GM23338 (cell line): ENCODE results near the gene IMPA2. TPM values are rescaled to one million over a fixed set of nuclear protein-coding genes. Genes with fewer than 3 reads are reported as not detected.
A peak's percentile ranks its signal among the peaks of the same experiment; 100 is the strongest.

Experiments
- ATAC-seq: fragments of 200-7000 bp; cut with Tn5 transposase; 3 replicates; pipeline ENCODE4 v1.9.1; 2020
- DNase-seq: peaks from one replicate; pipeline ENCODE4 v3.0.0-alpha.2; 2015; ENCODE audit warnings: low spot score
- H2AFZ ChIP-seq: fragments of 200-600 bp; sonication (generic); 2 replicates; pipeline ENCODE4 v1.8.0; 2016; ENCODE audit warnings: antibody characterized with exemption, mild to moderate bottlenecking, moderate library complexity
- H3F3A ChIP-seq: fragments of 200-600 bp; sonication (generic); replicated peaks from 2 replicates; pipeline ENCODE4 v1.8.0; 2017; ENCODE audit warnings: antibody characterized with exemption, mixed run types, low read depth
- H3K27ac ChIP-seq: fragments of 200-600 bp; sonication (generic); 2 replicates; pipeline ENCODE4 v1.6.1; 2016; ENCODE audit warnings: low read depth
- H3K27me3 ChIP-seq: fragments of 200-600 bp; sonication (generic); 2 replicates; pipeline ENCODE4 v1.8.0; 2016; ENCODE audit warnings: mild to moderate bottlenecking, mixed run types, moderate library complexity; ENCODE audit not compliant: insufficient read depth
- H3K36me3 ChIP-seq: fragments of 200-600 bp; sonication (generic); 2 replicates; pipeline ENCODE4 v1.8.0; 2016; ENCODE audit warnings: mild to moderate bottlenecking; ENCODE audit not compliant: insufficient read depth
- H3K4me1 ChIP-seq: fragments of 200-600 bp; sonication (generic); 2 replicates; pipeline ENCODE4 v1.8.0; 2016; ENCODE audit warnings: mild to moderate bottlenecking, moderate library complexity; ENCODE audit not compliant: insufficient read depth
- H3K4me2 ChIP-seq: fragments of 200-600 bp; sonication (generic); 2 replicates; pipeline ENCODE4 v1.7.1; 2017; ENCODE audit warnings: mixed run types
- H3K4me3 ChIP-seq: fragments of 200-600 bp; sonication (generic); 2 replicates; pipeline ENCODE4 v1.6.1; 2016; ENCODE audit warnings: mixed run types
- H3K79me2 ChIP-seq: fragments of 200-600 bp; sonication (generic); replicated peaks from 2 replicates; pipeline ENCODE4 v1.8.0; 2017; ENCODE audit warnings: mild to moderate bottlenecking; ENCODE audit not compliant: insufficient read depth
- H3K9me2 ChIP-seq: fragments of 200-600 bp; sonication (generic); 2 replicates; pipeline ENCODE4 v1.8.0; 2017; ENCODE audit not compliant: insufficient read depth
- H4K20me1 ChIP-seq: fragments of 200-600 bp; sonication (generic); replicated peaks from 2 replicates; pipeline ENCODE4 v1.8.0; 2017; ENCODE audit warnings: mild to moderate bottlenecking; ENCODE audit not compliant: insufficient read depth
- H3K27ac Mint-ChIP-seq: 2 replicates; pipeline ENCODE4 v1.8.0; 2020; ENCODE audit warnings: inconsistent platforms, mild to moderate bottlenecking, moderate library complexity, mixed read lengths
- H3K27me3 Mint-ChIP-seq: 3 replicates; pipeline ENCODE4 v1.8.0; 2022; ENCODE audit warnings: low read depth, mild to moderate bottlenecking, moderate library complexity, mixed read lengths, inconsistent platforms; ENCODE audit not compliant: insufficient read depth, poor library complexity
- H3K36me3 Mint-ChIP-seq: 3 replicates; pipeline ENCODE4 v1.8.0; 2021; ENCODE audit warnings: low read depth, mild to moderate bottlenecking, inconsistent platforms, moderate library complexity, mixed read lengths
- H3K4me1 Mint-ChIP-seq: 3 replicates; pipeline ENCODE4 v1.8.0; 2020; ENCODE audit warnings: mild to moderate bottlenecking, inconsistent platforms, mixed read lengths
- H3K4me3 Mint-ChIP-seq: 3 replicates; pipeline ENCODE4 v1.8.0; 2021; ENCODE audit warnings: moderate library complexity, mild to moderate bottlenecking, inconsistent platforms, mixed read lengths
- H3K9me3 Mint-ChIP-seq: 3 replicates; pipeline ENCODE4 v1.8.0; 2020; ENCODE audit warnings: moderate library complexity, mild to moderate bottlenecking, inconsistent platforms, mixed read lengths
- CREB1 ChIP-seq: fragments of 250-450 bp; sonication (Bioruptor Pico); IDR thresholded peaks from 2 replicates; pipeline ENCODE4 v1.5.0; 2020; ENCODE audit warnings: low read depth, mild to moderate bottlenecking, moderate library complexity
- CTCF ChIP-seq, 2 experiments: fragments of 200-600 bp in 1 of 2; sonication (generic) in 1 of 2; conservative IDR thresholded peaks; 2 replicates each; pipeline versions ENCODE4 v1.5.1 to v1.6.1; 2016 to 2017; ENCODE audit warnings: antibody characterized with exemption in 2 of 2, low read depth in 2 of 2, mild to moderate bottlenecking in 2 of 2, moderate library complexity in 1 of 2
- ETS1 ChIP-seq: IDR thresholded peaks from 2 replicates; pipeline ENCODE4 v1.6.1; 2016; ENCODE audit warnings: antibody characterized with exemption
- EZH2 ChIP-seq: fragments of 200-600 bp; sonication (generic); IDR thresholded peaks from one replicate; pipeline ENCODE4 v1.8.0; 2017; ENCODE audit warnings: antibody characterized with exemption, mild to moderate bottlenecking, low read depth; ENCODE audit not compliant: unreplicated experiment
- EZH2phosphoT487 ChIP-seq: fragments of 200-600 bp; sonication (generic); IDR thresholded peaks from one replicate; pipeline ENCODE4 v1.8.1; 2018; ENCODE audit warnings: antibody characterized with exemption; ENCODE audit not compliant: unreplicated experiment
- JUNB ChIP-seq: IDR thresholded peaks from one replicate; pipeline ENCODE4 v1.6.1; 2016; ENCODE audit warnings: antibody characterized with exemption; ENCODE audit not compliant: unreplicated experiment
- POLR2AphosphoS5 ChIP-seq: IDR thresholded peaks from 2 replicates; pipeline ENCODE4 v1.6.1; 2016; ENCODE audit warnings: antibody characterized with exemption, low read depth
- REST ChIP-seq: IDR thresholded peaks from one replicate; pipeline ENCODE4 v1.6.1; 2018; ENCODE audit warnings: antibody characterized with exemption; ENCODE audit not compliant: unreplicated experiment
- ZNF114 ChIP-seq: fragments of 250-450 bp; sonication (Bioruptor Pico); IDR thresholded peaks from 2 replicates; pipeline ENCODE4 v1.5.0; 2020; ENCODE audit warnings: mild to moderate bottlenecking, moderate library complexity
- polyA plus RNA-seq: library from polyadenylated mRNA; unstranded; fragments of >200 nt; fragmentation: Nextera tagmentation; extraction: Ambion mirVana; gene quantifications from 2 replicates; pipeline ENCODE4 v1.2.1, GENCODE V29; 2016
- total RNA-seq: library from RNA; depleted of rRNA; stranded (reverse); fragments of >200 nt; shearing (Covaris generic); gene quantifications from 2 replicates; pipeline ENCODE4 v1.2.3, GENCODE V29; 2014
- TF ChIP-seq, protein P1 (sequence below): fragments of 250-450 bp; sonication (Bioruptor Pico); IDR thresholded peaks from 2 replicates; pipeline ENCODE4 v1.5.0; 2020; ENCODE audit warnings: mild to moderate bottlenecking, moderate library complexity

The IMPA2 gene
- total and polyA plus RNA-seq, 2 experiments from 2014 or later = 50.4 to 122 TPM

- no peak overlapping the region for H3K4me3 Mint-ChIP-seq
- Histone ChIP-seq H3K9me2 (no peaks in the 10 kb centered on the region), H4K20me1 (no peaks in the 10 kb centered on the region), H3K4me1 (no peaks in the 10 kb centered on the region), H3K79me2 (no peaks in the 10 kb centered on the region), H3F3A (no peaks in the 10 kb centered on the region), H3K27me3 (no peaks in the 10 kb centered on the region), H2AFZ (peak overlapping the region; percentile 83; the same call in 1 of the 2 replicates), H3K4me3 (no peak overlapping the region), H3K27ac (no peak overlapping the region), H3K36me3 (no peaks in the 10 kb centered on the region), H3K4me2 (no peak overlapping the region)
- no peak for TF ChIP-seq EZH2phosphoT487
- TF ChIP-seq CTCF (conservative IDR thresholded peaks at IDR 0.05; ENCODE audit: low read depth in 2 of 2) = no peak
- no peak for TF ChIP-seq JUNB
- TF ChIP-seq CREB1 (CRISPR knock-in tag) = no peak
- TF ChIP-seq POLR2AphosphoS5 = no peak
- TF ChIP-seq ZNF114 (CRISPR knock-in tag) = no peak
- no peak for TF ChIP-seq EZH2
- TF ChIP-seq, protein P1, sequence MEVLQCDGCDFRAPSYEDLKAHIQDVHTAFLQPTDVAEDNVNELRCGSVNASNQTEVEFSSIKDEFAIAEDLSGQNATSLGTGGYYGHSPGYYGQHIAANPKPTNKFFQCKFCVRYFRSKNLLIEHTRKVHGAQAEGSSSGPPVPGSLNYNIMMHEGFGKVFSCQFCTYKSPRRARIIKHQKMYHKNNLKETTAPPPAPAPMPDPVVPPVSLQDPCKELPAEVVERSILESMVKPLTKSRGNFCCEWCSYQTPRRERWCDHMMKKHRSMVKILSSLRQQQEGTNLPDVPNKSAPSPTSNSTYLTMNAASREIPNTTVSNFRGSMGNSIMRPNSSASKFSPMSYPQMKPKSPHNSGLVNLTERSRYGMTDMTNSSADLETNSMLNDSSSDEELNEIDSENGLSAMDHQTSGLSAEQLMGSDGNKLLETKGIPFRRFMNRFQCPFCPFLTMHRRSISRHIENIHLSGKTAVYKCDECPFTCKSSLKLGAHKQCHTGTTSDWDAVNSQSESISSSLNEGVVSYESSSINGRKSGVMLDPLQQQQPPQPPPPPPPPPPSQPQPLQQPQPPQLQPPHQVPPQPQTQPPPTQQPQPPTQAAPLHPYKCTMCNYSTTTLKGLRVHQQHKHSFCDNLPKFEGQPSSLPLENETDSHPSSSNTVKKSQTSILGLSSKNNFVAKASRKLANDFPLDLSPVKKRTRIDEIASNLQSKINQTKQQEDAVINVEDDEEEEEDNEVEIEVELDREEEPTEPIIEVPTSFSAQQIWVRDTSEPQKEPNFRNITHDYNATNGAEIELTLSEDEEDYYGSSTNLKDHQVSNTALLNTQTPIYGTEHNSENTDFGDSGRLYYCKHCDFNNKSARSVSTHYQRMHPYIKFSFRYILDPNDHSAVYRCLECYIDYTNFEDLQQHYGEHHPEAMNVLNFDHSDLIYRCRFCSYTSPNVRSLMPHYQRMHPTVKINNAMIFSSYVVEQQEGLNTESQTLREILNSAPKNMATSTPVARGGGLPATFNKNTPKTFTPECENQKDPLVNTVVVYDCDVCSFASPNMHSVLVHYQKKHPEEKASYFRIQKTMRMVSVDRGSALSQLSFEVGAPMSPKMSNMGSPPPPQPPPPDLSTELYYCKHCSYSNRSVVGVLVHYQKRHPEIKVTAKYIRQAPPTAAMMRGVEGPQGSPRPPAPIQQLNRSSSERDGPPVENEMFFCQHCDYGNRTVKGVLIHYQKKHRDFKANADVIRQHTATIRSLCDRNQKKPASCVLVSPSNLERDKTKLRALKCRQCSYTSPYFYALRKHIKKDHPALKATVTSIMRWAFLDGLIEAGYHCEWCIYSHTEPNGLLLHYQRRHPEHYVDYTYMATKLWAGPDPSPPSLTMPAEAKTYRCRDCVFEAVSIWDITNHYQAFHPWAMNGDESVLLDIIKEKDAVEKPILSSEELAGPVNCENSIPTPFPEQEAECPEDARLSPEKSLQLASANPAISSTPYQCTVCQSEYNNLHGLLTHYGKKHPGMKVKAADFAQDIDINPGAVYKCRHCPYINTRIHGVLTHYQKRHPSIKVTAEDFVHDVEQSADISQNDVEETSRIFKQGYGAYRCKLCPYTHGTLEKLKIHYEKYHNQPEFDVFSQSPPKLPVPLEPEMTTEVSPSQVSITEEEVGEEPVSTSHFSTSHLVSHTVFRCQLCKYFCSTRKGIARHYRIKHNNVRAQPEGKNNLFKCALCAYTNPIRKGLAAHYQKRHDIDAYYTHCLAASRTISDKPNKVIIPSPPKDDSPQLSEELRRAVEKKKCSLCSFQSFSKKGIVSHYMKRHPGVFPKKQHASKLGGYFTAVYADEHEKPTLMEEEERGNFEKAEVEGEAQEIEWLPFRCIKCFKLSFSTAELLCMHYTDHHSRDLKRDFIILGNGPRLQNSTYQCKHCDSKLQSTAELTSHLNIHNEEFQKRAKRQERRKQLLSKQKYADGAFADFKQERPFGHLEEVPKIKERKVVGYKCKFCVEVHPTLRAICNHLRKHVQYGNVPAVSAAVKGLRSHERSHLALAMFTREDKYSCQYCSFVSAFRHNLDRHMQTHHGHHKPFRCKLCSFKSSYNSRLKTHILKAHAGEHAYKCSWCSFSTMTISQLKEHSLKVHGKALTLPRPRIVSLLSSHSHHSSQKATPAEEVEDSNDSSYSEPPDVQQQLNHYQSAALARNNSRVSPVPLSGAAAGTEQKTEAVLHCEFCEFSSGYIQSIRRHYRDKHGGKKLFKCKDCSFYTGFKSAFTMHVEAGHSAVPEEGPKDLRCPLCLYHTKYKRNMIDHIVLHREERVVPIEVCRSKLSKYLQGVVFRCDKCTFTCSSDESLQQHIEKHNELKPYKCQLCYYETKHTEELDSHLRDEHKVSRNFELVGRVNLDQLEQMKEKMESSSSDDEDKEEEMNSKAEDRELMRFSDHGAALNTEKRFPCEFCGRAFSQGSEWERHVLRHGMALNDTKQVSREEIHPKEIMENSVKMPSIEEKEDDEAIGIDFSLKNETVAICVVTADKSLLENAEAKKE (CRISPR knock-in tag) = no peak
- no peak for TF ChIP-seq ETS1
- no peak for TF ChIP-seq REST
- no peaks in the 10 kb centered on the region for H3K4me1 Mint-ChIP-seq
- DNase-seq (no peak), ATAC-seq (no peak)
- peaks cover 9% of the 10 kb centered on the region for H3K27me3 Mint-ChIP-seq
- H3K27ac Mint-ChIP-seq = no peak overlapping the region
- no peaks in the 10 kb centered on the region for H3K36me3 Mint-ChIP-seq
- H3K9me3 Mint-ChIP-seq = peaks cover 3% of the 10 kb centered on the region; the same call in 1 of the 3 replicates
These were observed 63.3 kb downstream of the IMPA2 start for GRCh38 chr18:12044591-12044990.
